Measurements from ENCODE around the gene FAM149A.
A peak's percentile ranks its signal among the peaks of the same experiment; 100 is the strongest.

Gene FAM149A

DNA sequence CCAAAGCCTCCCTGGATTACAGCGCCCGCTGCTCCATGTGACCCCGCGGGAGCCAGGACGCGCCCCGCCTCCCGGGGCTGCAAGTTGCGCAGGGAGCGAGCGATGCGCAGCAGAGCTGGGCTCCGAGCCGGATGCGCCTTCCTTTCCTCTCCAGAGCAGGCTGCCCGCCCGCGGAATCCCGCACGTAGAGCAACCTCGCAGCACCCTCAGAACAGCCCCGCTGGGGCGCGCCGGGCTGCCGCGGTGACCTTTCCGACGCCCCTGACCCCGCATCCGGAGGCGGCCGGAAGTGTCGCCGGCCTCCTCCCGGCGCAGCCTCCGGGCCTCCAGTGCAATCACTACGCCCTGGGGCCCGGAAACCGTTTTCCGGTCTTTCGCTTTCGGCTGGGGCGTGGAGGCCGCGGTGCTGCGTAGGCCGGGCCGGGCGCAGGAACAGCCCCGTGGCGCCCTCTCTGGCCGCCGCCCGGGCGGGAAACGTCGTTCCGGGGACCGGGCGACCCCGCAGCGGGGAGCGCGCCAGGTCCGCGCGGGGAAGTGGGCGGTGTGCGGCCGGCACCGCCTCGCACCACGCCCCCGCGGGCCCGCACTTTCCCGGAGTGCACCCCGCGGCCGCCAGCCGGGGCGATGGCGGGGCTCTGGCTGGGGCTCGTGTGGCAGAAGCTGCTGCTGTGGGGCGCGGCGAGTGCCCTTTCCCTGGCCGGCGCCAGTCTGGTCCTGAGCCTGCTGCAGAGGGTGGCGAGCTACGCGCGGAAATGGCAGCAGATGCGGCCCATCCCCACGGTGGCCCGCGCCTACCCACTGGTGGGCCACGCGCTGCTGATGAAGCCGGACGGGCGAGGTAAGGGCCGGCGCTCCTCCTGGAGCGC lies 86.9 kb downstream of the FAM149A start, which contains the start of gene CYP4V2:
Gene CYP4V2, plus strand, starts transcription at position 368 of the 866 bp plus-strand sequence. Its CDS starts 257 bp downstream, at position 625.
- H3K9ac ChIP-seq (ENCODE audit: low read length): peak within 1 kb of the TSS; percentile 63
- H3K27ac ChIP-seq (ENCODE audit: low read length): no peak within 1 kb of the TSS
- peak within 1 kb of the TSS; percentile 94 for H3K4me3 ChIP-seq (ENCODE audit: low read length)
- H3K27me3 ChIP-seq (ENCODE audit: control insufficient read depth, insufficient read depth, low read length): peaks cover 9% of the 10 kb centered on the region
- no peaks in the 10 kb centered on the region for H3K9me3 ChIP-seq (ENCODE audit: control insufficient read depth, low read depth, low read length)
- H3K36me3 ChIP-seq (ENCODE audit: control insufficient read depth, low read depth, low read length): no peaks in the 10 kb centered on the region
- H3K4me1 ChIP-seq (ENCODE audit: control insufficient read depth, low read depth, low read length): peaks cover 27% of the 10 kb centered on the region

DNA sequence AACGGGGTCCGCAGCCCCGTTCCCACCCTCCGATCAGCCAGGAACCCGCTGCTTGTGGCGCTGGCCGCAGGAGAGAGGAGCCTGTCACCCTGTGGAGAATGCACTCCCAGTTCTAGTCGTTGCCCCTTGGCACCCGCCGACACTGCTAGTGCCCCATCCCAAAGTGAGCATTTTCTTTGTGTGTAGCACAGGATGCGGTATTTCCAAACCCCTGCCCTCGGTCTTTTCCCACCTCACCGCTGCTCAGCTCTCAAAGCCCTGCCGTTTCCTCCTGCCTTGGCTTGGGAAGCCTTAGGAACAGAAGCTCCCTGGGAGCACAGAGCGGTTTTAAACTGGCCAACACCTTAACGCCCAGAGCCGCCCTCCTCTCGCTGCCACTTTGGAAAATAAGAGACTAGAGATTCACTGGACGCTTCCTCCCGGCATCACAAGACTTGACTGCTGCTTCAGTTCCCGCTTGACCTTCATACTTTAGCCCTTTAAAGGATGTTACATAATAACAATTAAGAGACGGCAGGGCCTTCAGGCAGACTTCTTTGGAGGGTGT lies 87.6 kb downstream of the FAM149A start:
- peaks cover 9% of the 10 kb centered on the region for H3K27me3 ChIP-seq (ENCODE audit: control insufficient read depth, insufficient read depth, low read length)
- H3K9me3 ChIP-seq (ENCODE audit: control insufficient read depth, low read depth, low read length): no peaks in the 10 kb centered on the region
- peak overlapping the region; percentile 94 for H3K4me3 ChIP-seq (ENCODE audit: low read length)
- no peak overlapping the region for H3K27ac ChIP-seq (ENCODE audit: low read length)
- H3K9ac ChIP-seq (ENCODE audit: low read length): peak overlapping the region; percentile 59
- peaks cover 27% of the 10 kb centered on the region for H3K4me1 ChIP-seq (ENCODE audit: control insufficient read depth, low read depth, low read length)
- H3K36me3 ChIP-seq (ENCODE audit: control insufficient read depth, low read depth, low read length): no peaks in the 10 kb centered on the region

DNA sequence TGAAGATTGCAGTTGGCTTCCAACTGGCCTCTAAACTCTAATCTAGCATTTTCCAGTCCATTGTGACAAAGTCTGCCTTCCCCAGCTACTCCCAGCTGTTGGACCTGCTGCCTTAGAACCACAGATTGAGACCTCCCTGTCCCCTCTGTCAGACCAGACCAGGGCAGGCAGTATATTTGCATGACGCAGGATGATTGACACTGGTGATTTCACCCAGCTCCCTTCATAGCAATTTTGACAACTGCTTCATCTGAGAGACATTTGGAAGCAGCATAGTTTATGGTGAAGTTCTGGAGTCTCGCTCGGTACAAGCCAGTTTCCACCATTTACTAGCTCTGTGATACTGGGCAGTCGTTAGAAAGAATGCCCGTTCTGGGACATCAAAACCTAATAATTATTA lies 89.3 kb downstream of the FAM149A start:
- peaks cover 27% of the 10 kb centered on the region for H3K4me1 ChIP-seq (ENCODE audit: control insufficient read depth, low read depth, low read length)
- H3K9ac ChIP-seq (ENCODE audit: low read length): no peak overlapping the region
- no peak overlapping the region for H3K27ac ChIP-seq (ENCODE audit: low read length)
- H3K9me3 ChIP-seq (ENCODE audit: control insufficient read depth, low read depth, low read length): no peaks in the 10 kb centered on the region
- H3K36me3 ChIP-seq (ENCODE audit: control insufficient read depth, low read depth, low read length): no peaks in the 10 kb centered on the region
- H3K4me3 ChIP-seq (ENCODE audit: low read length): no peak overlapping the region
- H3K27me3 ChIP-seq (ENCODE audit: control insufficient read depth, insufficient read depth, low read length): peaks cover 9% of the 10 kb centered on the region

DNA sequence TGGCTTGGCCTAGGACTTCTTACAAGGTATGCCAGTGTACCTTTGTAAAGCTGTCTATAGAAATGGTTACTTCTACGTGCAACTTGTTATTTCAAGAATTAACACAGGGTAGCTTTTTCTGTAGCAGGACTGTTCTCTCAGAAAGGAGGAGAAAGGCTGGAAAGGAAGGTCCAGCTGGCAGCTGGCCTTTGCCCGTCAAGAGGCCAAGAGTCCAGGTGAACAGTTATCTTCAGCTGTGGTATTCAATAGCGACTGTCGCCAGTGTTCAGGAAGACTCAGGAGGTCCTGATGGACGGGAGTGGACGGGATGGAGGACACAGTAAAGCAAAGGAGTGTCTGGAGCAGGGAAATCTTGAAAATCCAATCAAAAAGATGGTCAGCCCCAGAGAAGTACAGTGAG lies 91.6 kb downstream of the FAM149A start:
- Histone ChIP-seq H3K9ac (ENCODE audit: low read length) (no peak overlapping the region), H3K27ac (ENCODE audit: low read length) (no peak overlapping the region), H3K27me3 (ENCODE audit: control insufficient read depth, insufficient read depth, low read length) (peaks cover 9% of the 10 kb centered on the region), H3K9me3 (ENCODE audit: control insufficient read depth, low read depth, low read length) (no peaks in the 10 kb centered on the region), H3K36me3 (ENCODE audit: control insufficient read depth, low read depth, low read length) (no peaks in the 10 kb centered on the region), H3K4me3 (ENCODE audit: low read length) (no peak overlapping the region), H3K4me1 (ENCODE audit: control insufficient read depth, low read depth, low read length) (peaks cover 13% of the 10 kb centered on the region)

DNA sequence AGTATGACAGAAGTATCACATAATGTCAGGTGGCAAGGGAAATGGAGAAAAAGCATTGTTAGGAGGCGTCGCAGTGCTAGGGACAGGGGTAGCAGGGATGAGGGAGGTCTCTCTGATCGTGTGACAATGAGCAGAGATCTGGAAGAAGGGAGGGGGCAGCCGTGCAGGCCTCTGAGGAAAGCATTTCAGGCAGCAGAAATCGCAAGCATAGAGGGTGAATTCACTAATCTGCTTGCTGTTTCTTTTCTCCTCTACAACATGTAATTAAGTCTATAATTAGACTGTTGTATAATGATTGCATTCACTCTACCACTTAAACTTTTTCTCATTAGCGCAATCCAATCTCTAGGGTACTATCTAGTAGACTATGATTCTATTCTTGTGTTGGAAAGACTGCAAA lies 96.0 kb downstream of the FAM149A start:
- no peaks in the 10 kb centered on the region for H3K4me1 ChIP-seq (ENCODE audit: control insufficient read depth, low read depth, low read length)
- H3K27ac ChIP-seq (ENCODE audit: low read length): no peak overlapping the region
- H3K36me3 ChIP-seq (ENCODE audit: control insufficient read depth, low read depth, low read length): no peaks in the 10 kb centered on the region
- H3K27me3 ChIP-seq (ENCODE audit: control insufficient read depth, insufficient read depth, low read length): no peaks in the 10 kb centered on the region
- H3K4me3 ChIP-seq (ENCODE audit: low read length): no peak overlapping the region
- no peak overlapping the region for H3K9ac ChIP-seq (ENCODE audit: low read length)
- H3K9me3 ChIP-seq (ENCODE audit: control insufficient read depth, low read depth, low read length): no peaks in the 10 kb centered on the region

DNA sequence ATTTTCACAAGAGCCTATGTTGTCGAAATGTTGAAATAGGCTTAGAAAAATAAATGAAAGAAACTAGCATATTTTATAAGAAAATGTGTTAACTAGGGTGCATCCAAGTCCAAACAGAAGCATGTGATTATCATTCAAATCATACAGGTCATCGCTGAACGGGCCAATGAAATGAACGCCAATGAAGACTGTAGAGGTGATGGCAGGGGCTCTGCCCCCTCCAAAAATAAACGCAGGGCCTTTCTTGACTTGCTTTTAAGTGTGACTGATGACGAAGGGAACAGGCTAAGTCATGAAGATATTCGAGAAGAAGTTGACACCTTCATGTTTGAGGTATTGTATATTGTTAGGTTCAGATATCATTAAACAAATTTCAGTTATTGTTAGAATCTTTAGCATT lies 96.5 kb downstream of the FAM149A start:
- Histone ChIP-seq H3K4me3 (ENCODE audit: low read length) (no peak overlapping the region), H3K27ac (ENCODE audit: low read length) (no peak overlapping the region), H3K27me3 (ENCODE audit: control insufficient read depth, insufficient read depth, low read length) (no peaks in the 10 kb centered on the region), H3K36me3 (ENCODE audit: control insufficient read depth, low read depth, low read length) (no peaks in the 10 kb centered on the region), H3K9ac (ENCODE audit: low read length) (no peak overlapping the region), H3K4me1 (ENCODE audit: control insufficient read depth, low read depth, low read length) (no peaks in the 10 kb centered on the region), H3K9me3 (ENCODE audit: control insufficient read depth, low read depth, low read length) (no peaks in the 10 kb centered on the region)

DNA sequence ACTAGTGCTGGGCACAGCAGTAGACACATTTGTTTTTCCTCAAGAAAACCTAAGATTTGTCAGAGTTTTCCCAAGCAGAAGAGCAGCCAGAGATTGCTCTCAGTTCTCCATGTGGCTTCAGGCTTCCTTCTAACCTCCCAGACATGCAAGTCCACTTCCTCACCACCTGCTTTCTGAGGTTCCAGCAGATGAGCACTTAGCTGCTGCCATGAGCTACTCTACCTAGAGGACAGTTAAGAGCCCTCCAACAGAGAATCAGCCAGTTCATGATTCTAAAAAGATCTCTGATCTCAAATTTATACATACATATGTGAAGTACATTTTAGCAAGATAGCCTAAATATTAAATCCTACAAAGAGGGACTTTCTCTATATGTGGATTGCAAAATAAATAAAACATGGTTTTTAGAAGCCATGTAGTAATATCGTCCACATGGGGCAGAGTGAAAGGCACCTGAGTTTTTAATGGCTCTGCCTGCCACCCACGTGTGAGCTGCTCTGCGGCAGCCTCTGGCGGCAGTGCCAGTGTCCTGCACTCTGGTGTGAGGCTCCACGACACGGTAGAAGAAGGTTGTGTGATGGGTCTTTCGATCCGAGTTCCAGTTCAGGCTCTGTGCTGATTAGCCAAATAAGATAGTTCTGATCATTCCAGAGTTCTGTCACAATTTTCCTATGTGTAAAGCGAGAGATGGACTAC lies 97.2 kb downstream of the FAM149A start:
- Histone ChIP-seq H3K9me3 (ENCODE audit: control insufficient read depth, low read depth, low read length) (no peaks in the 10 kb centered on the region), H3K9ac (ENCODE audit: low read length) (no peak overlapping the region), H3K4me1 (ENCODE audit: control insufficient read depth, low read depth, low read length) (no peaks in the 10 kb centered on the region), H3K27me3 (ENCODE audit: control insufficient read depth, insufficient read depth, low read length) (no peaks in the 10 kb centered on the region), H3K4me3 (ENCODE audit: low read length) (no peak overlapping the region), H3K27ac (ENCODE audit: low read length) (no peak overlapping the region), H3K36me3 (ENCODE audit: control insufficient read depth, low read depth, low read length) (no peaks in the 10 kb centered on the region)

DNA sequence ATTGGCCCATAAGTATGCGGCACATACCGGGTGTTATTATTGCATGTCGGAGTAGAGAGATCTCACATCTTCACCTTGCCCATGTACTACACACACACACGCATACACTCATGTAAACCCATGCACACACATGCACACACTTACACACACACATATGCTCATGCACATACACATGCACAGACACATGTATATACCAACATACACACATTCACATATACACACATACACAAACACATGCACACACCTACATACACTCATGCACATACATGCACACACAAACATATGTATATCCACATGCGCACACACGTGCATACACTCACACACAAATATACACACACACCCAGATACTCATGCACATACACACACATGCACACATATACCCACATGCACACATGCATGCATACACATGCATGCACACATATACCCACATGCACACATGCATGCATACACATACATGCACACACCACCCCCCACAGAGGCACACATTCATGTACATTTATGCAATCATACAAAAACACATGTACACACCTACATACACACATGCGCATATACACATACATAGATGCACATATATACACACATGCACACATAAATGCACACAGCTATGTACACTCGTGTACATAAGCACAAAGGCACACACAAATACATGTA lies 98.1 kb downstream of the FAM149A start:
- H3K36me3 ChIP-seq (ENCODE audit: control insufficient read depth, low read depth, low read length): no peaks in the 10 kb centered on the region
- no peaks in the 10 kb centered on the region for H3K4me1 ChIP-seq (ENCODE audit: control insufficient read depth, low read depth, low read length)
- no peak overlapping the region for H3K4me3 ChIP-seq (ENCODE audit: low read length)
- no peak overlapping the region for H3K27ac ChIP-seq (ENCODE audit: low read length)
- H3K9me3 ChIP-seq (ENCODE audit: control insufficient read depth, low read depth, low read length): no peaks in the 10 kb centered on the region
- no peak overlapping the region for H3K9ac ChIP-seq (ENCODE audit: low read length)
- no peaks in the 10 kb centered on the region for H3K27me3 ChIP-seq (ENCODE audit: control insufficient read depth, insufficient read depth, low read length)

DNA sequence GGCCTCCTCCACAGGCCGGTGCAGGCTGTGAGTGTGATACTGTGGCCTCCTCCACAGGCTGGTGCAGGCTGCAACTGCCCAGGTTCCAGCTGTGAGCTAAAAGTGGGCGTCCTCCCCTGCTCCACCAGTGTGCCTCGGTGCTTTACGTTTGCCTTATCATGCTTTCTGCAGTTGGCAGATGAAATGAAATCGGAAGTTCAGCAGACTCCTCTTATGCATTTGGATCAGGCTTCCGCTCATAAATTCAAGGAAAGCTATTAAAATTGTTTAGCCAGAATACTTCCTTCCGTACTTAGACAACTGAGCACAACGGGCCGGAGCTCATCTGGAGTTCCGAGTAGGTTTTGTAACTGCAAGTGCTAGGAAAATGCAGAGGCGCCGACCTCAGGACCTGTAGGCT lies 98.9 kb downstream of the FAM149A start:
- no peak overlapping the region for H3K27ac ChIP-seq (ENCODE audit: low read length)
- H3K4me1 ChIP-seq (ENCODE audit: control insufficient read depth, low read depth, low read length): no peaks in the 10 kb centered on the region
- H3K27me3 ChIP-seq (ENCODE audit: control insufficient read depth, insufficient read depth, low read length): no peaks in the 10 kb centered on the region
- no peak overlapping the region for H3K4me3 ChIP-seq (ENCODE audit: low read length)
- H3K9me3 ChIP-seq (ENCODE audit: control insufficient read depth, low read depth, low read length): no peaks in the 10 kb centered on the region
- H3K9ac ChIP-seq (ENCODE audit: low read length): no peak overlapping the region
- no peaks in the 10 kb centered on the region for H3K36me3 ChIP-seq (ENCODE audit: control insufficient read depth, low read depth, low read length)

DNA sequence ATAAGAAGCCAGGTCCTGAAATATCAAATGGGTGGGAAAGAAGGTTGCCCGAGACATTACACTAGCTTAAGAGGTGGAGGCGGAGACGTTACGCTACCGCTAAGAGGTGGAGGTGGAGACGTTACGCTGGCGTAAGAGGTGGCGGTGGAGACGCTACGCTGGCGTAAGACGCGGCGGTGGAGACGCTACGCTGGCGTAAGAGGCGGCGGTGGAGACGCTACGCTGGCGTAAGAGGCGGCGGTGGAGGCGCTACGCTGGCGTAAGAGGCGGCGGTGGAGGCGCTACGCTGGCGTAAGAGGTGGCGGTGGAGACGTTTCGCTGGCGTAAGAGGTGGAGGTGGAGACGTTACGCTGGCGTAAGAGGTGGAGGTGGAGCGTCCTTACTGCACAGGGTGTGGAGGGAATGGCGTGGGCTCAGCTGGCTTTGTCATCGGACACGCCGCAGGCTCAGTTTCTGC lies 99.6 kb downstream of the FAM149A start:
- Histone ChIP-seq H3K27ac (ENCODE audit: low read length) (no peak overlapping the region), H3K4me3 (ENCODE audit: low read length) (no peak overlapping the region), H3K4me1 (ENCODE audit: control insufficient read depth, low read depth, low read length) (no peaks in the 10 kb centered on the region), H3K27me3 (ENCODE audit: control insufficient read depth, insufficient read depth, low read length) (no peaks in the 10 kb centered on the region), H3K36me3 (ENCODE audit: control insufficient read depth, low read depth, low read length) (no peaks in the 10 kb centered on the region), H3K9me3 (ENCODE audit: control insufficient read depth, low read depth, low read length) (no peaks in the 10 kb centered on the region), H3K9ac (ENCODE audit: low read length) (no peak overlapping the region)

DNA sequence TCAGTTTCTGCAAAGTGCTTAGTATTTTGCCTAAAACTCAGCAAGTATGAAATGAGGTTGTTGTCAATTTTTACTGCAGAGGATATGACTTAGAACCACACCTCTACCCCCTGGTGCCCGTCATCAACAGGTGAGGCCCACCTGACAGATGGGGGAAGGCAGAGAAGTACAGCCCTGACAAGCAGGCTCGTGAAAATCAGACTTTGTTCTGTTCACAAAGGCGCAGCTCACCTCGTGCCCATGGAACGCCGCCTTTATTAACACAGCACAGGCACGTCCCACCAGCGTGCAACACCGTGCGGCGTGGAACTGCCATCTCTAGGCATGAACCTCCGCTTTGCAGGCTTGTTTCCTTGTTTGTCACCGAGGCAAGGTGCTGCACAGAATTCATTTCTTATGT lies 100.2 kb downstream of the FAM149A start:
- no peak overlapping the region for H3K4me3 ChIP-seq (ENCODE audit: low read length)
- no peaks in the 10 kb centered on the region for H3K9me3 ChIP-seq (ENCODE audit: control insufficient read depth, low read depth, low read length)
- H3K9ac ChIP-seq (ENCODE audit: low read length): no peak overlapping the region
- H3K36me3 ChIP-seq (ENCODE audit: control insufficient read depth, low read depth, low read length): no peaks in the 10 kb centered on the region
- no peak overlapping the region for H3K27ac ChIP-seq (ENCODE audit: low read length)
- no peaks in the 10 kb centered on the region for H3K27me3 ChIP-seq (ENCODE audit: control insufficient read depth, insufficient read depth, low read length)
- no peaks in the 10 kb centered on the region for H3K4me1 ChIP-seq (ENCODE audit: control insufficient read depth, low read depth, low read length)

Data from iPS-18a (cell line).